Measurements from ENCODE around the gene ROBO1. TPM values are rescaled to one million over a fixed set of nuclear protein-coding genes. Genes with fewer than 3 reads are reported as not detected.

The ROBO1 gene
- total and polyA plus RNA-seq, 2 of the 8 experiments (the other 6 are each of a cell fraction or from before 2014, with no cell fraction given) = 51.4 to 91.0 TPM

GRCh38 chr3:79056498-79056897, 711.3 kb downstream of the ROBO1 start:
- no peaks in the 10 kb centered on the region for H4K20me1 ChIP-seq (replicated peaks in 1 of 2; ENCODE audit: control insufficient read depth in 1 of 2, insufficient read depth in 2 of 2, low read length in 2 of 2)
- no peak overlapping the region for H4K5ac ChIP-seq (ENCODE audit: insufficient read length, low read depth, low read length)
- H3K27me3 ChIP-seq (replicated peaks in 1 of 4; ENCODE audit: control insufficient read depth in 3 of 4, extremely low read depth in 1 of 4, insufficient read depth in 3 of 4, low read length in 3 of 4) = no peaks in the 10 kb centered on the region
- no peak overlapping the region for H2AK5ac ChIP-seq (ENCODE audit: low read depth, low read length)
- no peak for FAIRE-seq
- ChIA-PET POLR2A (ENCODE audit: partially characterized antibody) (no interaction called here), CTCF (ENCODE audit: partially characterized antibody) (interaction anchor here (1.3 kb wide), 1 partner anchor 10 kb away, joined by 3 read pairs; no protein-coding TSS in a partner anchor)
- H3K56ac ChIP-seq (replicated peaks; ENCODE audit: insufficient read length, low read depth, low read length) = no peak overlapping the region
- no peak overlapping the region for H3K23ac ChIP-seq (ENCODE audit: insufficient read length)
- no peak overlapping the region for H4K91ac ChIP-seq (replicated peaks; ENCODE audit: insufficient read length, low read length)
- 90% methylated on average over 7 of the region's 7 CpGs; no CpG with 5 or more reads in 1 of the 2 experiments for WGBS, 2 experiments (ENCODE audit: extremely low coverage in 1 of 2, insufficient coverage in 1 of 2, insufficient read length in 1 of 2, insufficient replicate concordance in 2 of 2, low coverage in 1 of 2, low lambda C conversion rate in 2 of 2, missing lambda C conversion rate in 1 of 2)
- H3K4me2 ChIP-seq (ENCODE audit: insufficient read depth in 1 of 2, low read depth in 2 of 2, low read length in 2 of 2) = no peak overlapping the region
- H3K4ac ChIP-seq (replicated peaks; ENCODE audit: insufficient read length, low read depth, low read length) = no peak overlapping the region
- no peaks in the 10 kb centered on the region for H3K79me2 ChIP-seq (ENCODE audit: control insufficient read depth in 1 of 2, insufficient read depth in 2 of 2, low read length in 2 of 2)
- peaks cover 0 to 3% (median 0%) of the 10 kb centered on the region in 4 experiments; a peak in 1 of 8 replicates for H3K36me3 ChIP-seq (ENCODE audit: control insufficient read depth in 2 of 4, insufficient read depth in 4 of 4, low read length in 3 of 4)
- H3K79me1 ChIP-seq (ENCODE audit: low read depth, low read length) = no peaks in the 10 kb centered on the region
- H3K4me1 ChIP-seq (replicated peaks in 1 of 4; ENCODE audit: control insufficient read depth in 3 of 4, insufficient read depth in 4 of 4, low read length in 3 of 4) = no peaks in the 10 kb centered on the region
- no peak for DNase-seq (ENCODE audit: low read depth in 1 of 2, low spot score in 2 of 2)
- no peak overlapping the region for H2BK120ac ChIP-seq (replicated peaks; ENCODE audit: low read depth, low read length)
- H2BK20ac ChIP-seq (ENCODE audit: low read length) = no peak overlapping the region
- H3K18ac ChIP-seq (ENCODE audit: extremely low read depth, low read length) = no peak overlapping the region
- no peaks in the 10 kb centered on the region; the same call in 1 of the 2 replicates for H3K23me2 ChIP-seq (ENCODE audit: low read depth, low read length)
- no peak overlapping the region for H2BK12ac ChIP-seq (ENCODE audit: low read depth, low read length)
- peaks cover 13 to 16% of the 10 kb centered on the region in 2 experiments; a peak in 2 of 4 replicates for H3K9me3 ChIP-seq (ENCODE audit: insufficient read depth in 2 of 2, low read depth in 1 of 2, low read length in 1 of 2)
- H3K4me3 ChIP-seq (ENCODE audit: extremely low read depth in 1 of 4, insufficient read depth in 2 of 4, low read depth in 3 of 4, low read length in 4 of 4) = no peak overlapping the region
- no peak overlapping the region for H3K27ac ChIP-seq (ENCODE audit: low read depth, low read length)
- no peak overlapping the region for H2AFZ ChIP-seq (ENCODE audit: low read length)
- H3K9ac ChIP-seq (replicated peaks in 1 of 4; ENCODE audit: extremely low read depth in 1 of 4, low read depth in 3 of 4, low read length in 3 of 4) = no peak overlapping the region
- no peak overlapping the region for H2BK5ac ChIP-seq (ENCODE audit: low read depth, low read length)
- no peak overlapping the region for H2BK15ac ChIP-seq (ENCODE audit: low read length)
- no peak overlapping the region for H3K14ac ChIP-seq (ENCODE audit: insufficient read length)
- H4K8ac ChIP-seq (ENCODE audit: extremely low read depth, insufficient read depth, low read length) = no peak overlapping the region
- TF ChIP-seq SUZ12 (IDR thresholded peaks at IDR 0.05; ENCODE audit: low read length) (no peak), CTCF (IDR thresholded peaks at IDR 0.05; ENCODE audit: control extremely low read depth in 1 of 3, insufficient read depth in 1 of 3, low read depth in 1 of 3, low read length in 3 of 3) (no peak), SIN3A (conservative IDR thresholded peaks at IDR 0.05 in 1 of 2, IDR thresholded peaks at IDR 0.05 in 1 of 2; ENCODE audit: low read depth in 1 of 2, low read length in 2 of 2) (no peak), CTBP2 (IDR thresholded peaks at IDR 0.05; ENCODE audit: borderline replicate concordance, insufficient read depth, insufficient read length, low read length) (no peak), USF2 (IDR thresholded peaks at IDR 0.05; ENCODE audit: low read length) (no peak), ZNF274 (IDR thresholded peaks at IDR 0.05; ENCODE audit: borderline replicate concordance, extremely low read depth, low read length) (no peak), CHD2 (IDR thresholded peaks at IDR 0.05; ENCODE audit: low read length) (no peak), SP4 (IDR thresholded peaks at IDR 0.05; ENCODE audit: low read length) (no peak), MAX (IDR thresholded peaks at IDR 0.05) (no peak)
